ENCODE measurements around the gene SRP14.

The SRP14 gene

DNA sequence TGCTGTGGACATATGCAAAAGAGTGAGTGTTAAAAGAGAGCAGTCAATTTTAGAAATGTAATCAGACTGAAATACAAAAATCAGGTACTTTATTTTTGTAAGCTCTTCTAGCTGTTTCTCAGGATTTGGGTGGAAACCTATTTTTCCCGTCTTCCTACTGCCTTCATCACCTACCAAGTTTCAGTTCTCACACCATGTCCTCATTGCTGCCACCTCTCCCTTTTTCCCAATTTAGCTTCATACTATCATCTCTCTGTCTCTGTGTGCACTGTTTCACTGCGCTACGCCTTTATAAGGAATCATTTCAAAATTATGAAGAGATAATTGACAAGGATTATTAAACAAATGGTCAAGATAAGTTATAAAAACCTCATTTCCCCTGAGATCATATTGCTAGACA lies 7.7 kb downstream of the SRP14 start:
- TF ChIP-seq GATA3 (IDR thresholded peaks at IDR 0.05; ENCODE audit: low read depth, low read length) (no peak), GATA2 (IDR thresholded peaks at IDR 0.05; ENCODE audit: low read depth, low read length) (no peak)

- TF ChIP-seq GATA2 (IDR thresholded peaks at IDR 0.05; ENCODE audit: low read depth, low read length), result no peak
- no peak for TF ChIP-seq GATA3 (IDR thresholded peaks at IDR 0.05; ENCODE audit: low read depth, low read length)
These were observed 8.7 kb downstream of the SRP14 start for GRCh38 chr15:40029979-40030893.

- TF ChIP-seq GATA2 (IDR thresholded peaks at IDR 0.05; ENCODE audit: low read depth, low read length) (no peak), GATA3 (IDR thresholded peaks at IDR 0.05; ENCODE audit: low read depth, low read length) (no peak)
These were observed 10.1 kb downstream of the SRP14 start for GRCh38 chr15:40028853-40029252.

DNA sequence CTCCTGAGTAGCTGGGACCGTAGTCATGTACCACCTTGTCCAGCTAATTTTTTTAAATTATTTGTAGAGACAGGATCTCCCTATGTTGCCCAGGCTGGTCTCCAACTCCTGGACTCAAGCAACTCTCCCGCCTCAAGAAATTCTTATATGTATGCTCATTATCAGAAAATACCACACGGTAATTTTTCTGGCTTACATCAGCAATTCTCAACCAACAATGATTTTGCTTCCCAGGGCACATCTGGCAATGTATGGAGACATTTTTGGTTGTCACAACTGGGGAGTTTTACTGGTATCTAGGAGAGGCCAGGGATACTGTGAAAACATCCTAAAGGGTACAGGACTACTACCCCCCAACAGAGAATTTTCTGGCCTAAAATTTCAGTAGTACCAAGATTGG lies 10.8 kb downstream of the SRP14 start:
- no peak for TF ChIP-seq GATA2 (IDR thresholded peaks at IDR 0.05; ENCODE audit: low read depth, low read length)

DNA sequence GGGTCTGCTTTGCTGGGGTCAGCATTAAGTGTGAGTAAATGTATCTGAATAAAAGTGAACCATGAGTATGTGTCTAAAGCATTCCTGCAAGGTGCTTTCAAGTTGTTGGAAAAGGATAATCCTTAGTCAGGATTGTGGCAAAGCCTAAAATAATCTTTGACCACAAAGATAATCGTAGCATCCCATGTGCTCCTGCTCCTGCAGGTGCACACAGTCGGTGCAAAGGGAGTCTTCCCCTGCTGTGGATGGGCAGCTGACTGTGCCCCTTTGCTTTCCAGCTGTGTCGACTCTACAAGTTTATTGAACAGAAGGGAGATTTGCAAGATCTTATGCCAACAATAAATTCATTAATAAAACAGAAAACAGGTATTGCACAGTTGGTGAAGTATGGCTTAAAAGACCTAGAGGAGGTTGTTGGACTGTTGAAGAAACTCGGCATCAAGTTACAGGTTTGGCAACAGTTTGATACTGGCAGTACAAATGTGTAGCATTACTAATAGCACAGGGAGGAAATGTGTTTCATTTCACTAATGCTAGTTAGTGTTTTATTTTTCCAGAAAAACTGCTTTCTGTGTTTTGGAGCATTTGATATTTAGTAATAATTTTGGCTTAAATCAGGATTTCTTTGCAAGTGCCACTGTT lies 22.6 kb downstream of the SRP14 start:
- TF ChIP-seq GATA2 (IDR thresholded peaks at IDR 0.05; ENCODE audit: low read depth, low read length), result no peak
- TF ChIP-seq GATA3 (IDR thresholded peaks at IDR 0.05; ENCODE audit: low read depth, low read length), result no peak

DNA sequence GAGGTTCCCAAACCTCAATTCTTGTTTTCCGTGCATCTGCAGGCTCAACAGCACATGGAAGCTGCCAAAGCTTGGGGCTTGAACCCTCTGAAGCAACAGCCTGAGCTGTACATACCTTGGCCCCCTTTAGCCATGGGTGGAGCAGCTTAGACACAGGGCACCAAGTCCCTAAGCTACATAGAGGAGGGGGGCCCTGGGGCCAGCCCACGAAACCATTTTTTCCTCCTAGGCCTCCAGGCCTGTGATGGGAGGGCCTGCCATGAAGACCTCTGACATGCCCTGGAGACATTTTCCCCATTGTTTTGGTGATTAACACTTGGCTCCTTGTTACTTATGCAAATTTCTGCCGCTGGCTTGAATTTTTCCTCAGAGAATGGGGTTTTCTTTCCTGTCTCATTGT lies 24.6 kb downstream of the SRP14 start:
- TF ChIP-seq GATA3 (IDR thresholded peaks at IDR 0.05; ENCODE audit: low read depth, low read length) (no peak), GATA2 (IDR thresholded peaks at IDR 0.05; ENCODE audit: low read depth, low read length) (no peak)

GRCh38 chr15:40011303-40011702 lies 27.7 kb downstream of the SRP14 start:
- no peak for TF ChIP-seq GATA3 (IDR thresholded peaks at IDR 0.05; ENCODE audit: low read depth, low read length)
- no peak for TF ChIP-seq GATA2 (IDR thresholded peaks at IDR 0.05; ENCODE audit: low read depth, low read length)

DNA sequence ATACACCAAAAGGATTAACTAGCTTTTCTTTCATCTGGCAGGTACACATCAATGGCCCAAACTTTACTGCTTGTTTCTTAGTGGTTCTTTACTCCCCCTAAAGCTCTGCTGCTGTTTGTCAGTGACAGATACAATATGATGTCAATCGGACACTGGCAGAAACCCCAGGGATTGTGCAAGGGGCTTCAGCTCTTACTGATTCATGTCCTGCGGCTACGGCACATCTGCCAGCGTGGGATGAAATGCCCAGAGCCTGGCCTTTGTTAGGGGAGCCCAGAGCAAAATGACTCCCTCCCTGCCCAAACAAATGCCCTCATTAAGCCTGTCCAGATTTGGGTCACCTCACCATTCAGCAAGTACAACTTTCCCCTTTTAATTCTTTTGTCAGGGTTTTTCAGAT lies 28.3 kb downstream of the SRP14 start:
- no peak for TF ChIP-seq GATA2 (IDR thresholded peaks at IDR 0.05; ENCODE audit: low read depth, low read length)
- TF ChIP-seq GATA3 (IDR thresholded peaks at IDR 0.05; ENCODE audit: low read depth, low read length), result no peak

DNA sequence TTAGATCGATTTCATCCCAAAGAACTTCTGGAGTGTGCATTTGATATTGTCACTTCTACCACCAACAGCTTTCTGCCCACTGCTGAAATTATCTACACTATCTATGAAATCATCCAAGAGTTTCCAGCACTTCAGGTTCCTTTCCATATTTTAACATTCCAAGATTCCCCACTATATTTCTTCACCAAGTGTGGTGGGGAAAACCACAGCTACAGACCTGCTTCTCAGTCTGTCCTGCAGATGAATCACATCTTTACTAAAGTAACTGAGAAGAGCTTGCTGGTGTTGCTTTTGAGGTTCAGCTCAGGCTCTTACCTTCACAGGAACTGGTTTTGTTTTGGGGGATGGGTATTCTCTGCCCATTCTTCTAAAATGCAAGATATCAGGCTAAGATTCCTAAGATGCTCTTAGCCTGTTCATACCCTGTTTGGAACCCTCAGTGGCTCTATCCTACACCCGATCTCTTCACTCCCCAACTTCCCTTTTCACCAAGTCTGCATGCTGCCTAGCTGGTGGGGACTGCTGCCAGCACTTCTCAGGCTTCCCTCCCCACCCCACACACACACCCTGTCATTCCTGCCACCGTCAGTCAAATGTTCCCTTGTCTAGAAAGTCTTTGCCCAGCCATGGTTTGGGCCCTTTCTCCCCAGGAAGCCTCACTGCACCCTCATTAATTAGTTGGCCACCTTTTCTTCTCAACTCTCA lies 30.8 kb downstream of the SRP14 start:
- TF ChIP-seq GATA2 (IDR thresholded peaks at IDR 0.05; ENCODE audit: low read depth, low read length) (no peak), GATA3 (IDR thresholded peaks at IDR 0.05; ENCODE audit: low read depth, low read length) (no peak)

GRCh38 chr15:40006646-40007045 lies 32.3 kb downstream of the SRP14 start:
- TF ChIP-seq GATA2 (IDR thresholded peaks at IDR 0.05; ENCODE audit: low read depth, low read length), result no peak
- TF ChIP-seq GATA3 (IDR thresholded peaks at IDR 0.05; ENCODE audit: low read depth, low read length), result no peak

GRCh38 chr15:40006003-40006402 lies 33.0 kb downstream of the SRP14 start:
- TF ChIP-seq GATA3 (IDR thresholded peaks at IDR 0.05; ENCODE audit: low read depth, low read length) (no peak), GATA2 (IDR thresholded peaks at IDR 0.05; ENCODE audit: low read depth, low read length) (no peak)

GRCh38 chr15:40003116-40003916 lies 35.7 kb downstream of the SRP14 start:
- no peak for TF ChIP-seq GATA3 (IDR thresholded peaks at IDR 0.05; ENCODE audit: low read depth, low read length)
- TF ChIP-seq GATA2 (IDR thresholded peaks at IDR 0.05; ENCODE audit: low read depth, low read length), result no peak

DNA sequence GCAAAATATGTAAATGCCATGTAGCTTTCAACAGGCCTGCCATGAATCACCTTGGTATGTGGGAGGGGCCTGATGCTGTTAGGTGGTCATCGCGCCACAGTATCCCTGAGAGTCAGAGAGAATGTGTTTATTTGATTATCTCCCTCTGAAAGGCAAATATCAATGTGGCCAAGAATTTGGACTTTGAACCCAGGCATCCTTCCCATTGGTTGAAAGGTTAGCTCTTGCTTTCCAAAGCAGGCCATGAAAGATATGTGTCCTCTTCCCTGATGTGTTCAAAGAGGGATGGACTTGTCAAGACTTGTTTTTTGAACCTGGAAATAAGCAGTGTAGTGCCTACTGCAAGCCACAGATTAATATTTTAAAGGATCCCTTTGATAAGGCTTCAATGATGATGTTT lies 36.7 kb downstream of the SRP14 start:
- TF ChIP-seq GATA3 (IDR thresholded peaks at IDR 0.05; ENCODE audit: low read depth, low read length) (no peak), GATA2 (IDR thresholded peaks at IDR 0.05; ENCODE audit: low read depth, low read length) (no peak)

Measured in SH-SY5Y (cell line).